HG03025 (cell line): ENCODE measurements around the gene MGAT3.
"Not testable (repeated sequence)": the region's sequence is repeated elsewhere in the genome, so short reads cannot be mapped to it uniquely, and the experiment has no call there.

ENCODE experiments used
- ATAC-seq: cut with Tn5 transposase; IDR thresholded peaks from one replicate; pipeline ENCODE4 v1.9.1; 2021; ENCODE audit warnings: mild to moderate bottlenecking, moderate library complexity; ENCODE audit not compliant: unreplicated experiment, low FRiP score

MGAT3 gene

DNA sequence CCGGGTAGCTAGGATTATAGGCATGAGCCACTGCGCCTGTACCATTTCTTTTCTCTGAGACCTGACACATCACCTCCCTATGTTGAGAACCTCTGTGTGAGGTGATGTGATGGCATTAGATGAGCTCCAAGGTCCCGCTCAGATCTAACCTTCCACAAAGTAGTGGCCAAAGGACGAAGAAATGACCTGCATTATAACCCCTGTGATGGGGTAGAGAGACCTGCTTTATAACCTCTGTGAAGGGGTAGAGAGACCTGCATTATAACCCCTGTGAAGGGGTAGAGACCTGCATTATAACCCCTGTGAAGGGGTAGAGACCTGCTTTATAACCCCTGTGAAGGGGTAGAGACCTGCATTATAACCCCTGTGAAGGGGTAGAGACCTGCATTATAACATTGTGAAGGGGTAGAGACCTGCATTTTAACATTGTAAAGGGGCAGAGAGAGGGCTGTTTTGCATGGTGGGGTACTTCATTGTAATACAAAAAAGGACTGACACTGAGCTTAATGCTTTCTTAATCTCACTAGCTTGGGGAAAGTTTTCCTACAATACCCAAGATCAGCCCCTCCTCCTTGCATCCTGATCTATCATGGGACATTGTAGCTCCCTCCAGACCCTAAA is 53.8 kb downstream of the MGAT3 start:
- no peak for ATAC-seq

DNA sequence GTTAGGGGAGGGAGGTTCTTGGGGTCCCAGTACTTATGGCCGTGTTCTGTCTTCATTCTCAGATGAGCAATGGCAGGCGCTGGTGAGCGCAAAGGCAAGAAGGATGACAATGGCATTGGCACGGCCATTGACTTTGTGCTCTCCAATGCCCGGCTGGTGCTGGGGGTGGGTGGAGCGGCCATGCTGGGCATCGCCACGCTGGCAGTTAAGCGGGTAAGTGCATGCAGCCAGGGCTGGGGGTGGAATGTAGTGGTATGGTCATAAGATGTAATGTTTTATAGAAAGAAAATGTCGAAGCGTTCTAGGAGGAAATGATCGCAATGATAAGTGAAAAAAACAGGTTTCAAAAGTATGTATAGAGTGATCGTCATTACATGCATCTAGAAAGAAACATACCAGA is 54.4 kb downstream of the MGAT3 start:
- no peak for ATAC-seq

DNA sequence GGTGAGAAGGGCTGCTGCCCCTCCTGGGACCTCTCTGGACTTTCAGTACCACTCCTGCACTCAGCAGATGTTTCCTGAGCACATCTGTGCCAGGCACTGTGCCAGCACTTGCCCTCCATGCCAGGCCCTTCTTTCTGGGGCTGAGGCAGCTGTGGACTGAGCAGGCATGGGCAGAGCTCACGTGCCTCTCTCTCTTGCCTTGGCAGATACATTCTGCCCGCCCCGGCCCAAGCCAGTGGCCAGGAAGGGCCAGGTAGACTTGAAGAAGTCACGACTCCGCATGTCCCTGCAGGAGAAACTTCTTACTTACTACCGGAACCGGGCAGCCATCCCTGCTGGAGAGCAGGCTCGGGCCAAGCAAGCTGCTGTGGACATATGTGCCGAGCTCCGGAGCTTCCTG is 55.2 kb downstream of the MGAT3 start:
- ATAC-seq: no peak

DNA sequence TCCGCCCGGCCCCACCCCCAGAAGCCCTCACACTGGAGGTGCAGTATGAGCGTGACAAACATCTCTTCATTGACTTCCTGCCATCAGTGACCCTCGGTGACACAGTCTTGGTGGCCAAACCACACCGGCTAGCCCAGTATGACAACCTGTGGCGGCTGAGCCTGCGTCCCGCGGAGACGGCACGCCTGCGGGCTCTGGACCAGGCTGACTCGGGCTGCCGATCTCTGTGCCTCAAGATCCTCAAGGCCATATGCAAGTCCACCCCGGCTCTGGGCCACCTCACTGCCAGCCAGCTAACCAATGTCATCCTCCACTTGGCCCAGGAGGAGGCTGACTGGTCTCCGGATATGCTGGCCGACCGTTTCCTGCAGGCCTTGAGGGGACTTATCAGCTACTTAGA is 57.0 kb downstream of the MGAT3 start:
- ATAC-seq: no peak

DNA sequence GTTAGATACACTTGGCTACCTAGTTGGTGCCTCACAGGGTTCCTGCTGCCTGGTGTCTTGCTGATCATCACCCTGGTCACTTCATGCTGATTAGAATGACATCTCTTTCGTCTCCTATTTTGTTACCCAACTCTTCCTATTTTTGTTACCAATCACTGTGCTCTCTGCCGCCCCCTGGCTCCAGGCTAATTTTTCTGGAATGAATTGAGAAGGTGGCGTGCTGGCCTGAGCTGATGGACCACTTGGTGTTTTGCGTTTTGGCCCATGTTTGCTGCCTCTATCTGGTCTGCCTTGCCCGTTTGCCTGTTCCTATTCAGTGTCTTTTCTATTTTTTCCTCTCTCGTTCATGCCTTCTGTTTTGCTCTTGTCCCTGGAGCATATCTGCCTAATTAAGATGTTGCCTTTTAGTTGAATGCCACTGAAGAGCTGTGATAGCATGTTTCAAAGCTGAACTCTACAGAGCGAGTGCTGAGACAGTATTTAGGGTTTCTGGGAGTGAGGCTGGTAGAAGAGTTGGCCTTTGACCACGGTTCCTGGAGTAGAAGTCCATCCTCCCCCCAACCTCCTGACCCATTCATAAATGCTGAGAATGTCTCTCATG is 57.7 kb downstream of the MGAT3 start:
- ATAC-seq: no peak

DNA sequence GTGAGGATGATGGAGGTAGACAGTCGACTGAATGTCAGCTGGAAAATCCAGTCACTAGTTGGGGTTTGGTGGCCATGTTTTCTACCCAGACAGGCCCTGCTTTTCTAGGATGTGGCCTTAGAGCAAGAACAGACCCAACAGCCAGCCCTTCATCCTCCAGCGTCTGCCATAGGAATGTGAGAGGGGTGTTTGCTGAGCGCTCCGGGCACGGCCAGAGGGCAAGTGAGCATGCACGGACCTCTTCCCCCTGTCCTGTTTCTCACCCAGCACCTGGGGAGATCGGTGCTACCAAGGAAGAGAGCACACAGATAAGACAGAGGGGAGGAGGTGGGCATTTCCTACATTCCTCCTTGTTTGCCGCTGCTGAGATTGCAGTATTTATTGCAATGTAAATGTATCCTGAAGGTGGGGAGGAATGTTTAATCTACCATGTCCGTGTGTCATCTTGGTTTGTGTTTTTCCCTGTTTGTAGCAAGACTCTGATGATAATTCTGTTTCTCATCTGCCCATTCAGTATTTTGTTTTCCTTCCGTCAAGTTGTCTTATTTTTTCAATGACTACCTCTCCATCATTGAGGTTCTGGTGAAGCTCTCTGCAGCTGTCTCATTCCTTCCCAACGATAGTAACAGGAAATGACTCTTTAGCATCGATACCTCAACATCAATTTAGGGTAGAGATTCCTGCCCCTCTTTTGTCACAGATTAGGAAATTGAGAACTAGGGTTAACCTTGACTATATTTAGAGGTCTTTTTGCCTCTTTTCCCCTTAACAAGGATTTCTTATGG is 58.6 kb downstream of the MGAT3 start:
- no peak for ATAC-seq

DNA sequence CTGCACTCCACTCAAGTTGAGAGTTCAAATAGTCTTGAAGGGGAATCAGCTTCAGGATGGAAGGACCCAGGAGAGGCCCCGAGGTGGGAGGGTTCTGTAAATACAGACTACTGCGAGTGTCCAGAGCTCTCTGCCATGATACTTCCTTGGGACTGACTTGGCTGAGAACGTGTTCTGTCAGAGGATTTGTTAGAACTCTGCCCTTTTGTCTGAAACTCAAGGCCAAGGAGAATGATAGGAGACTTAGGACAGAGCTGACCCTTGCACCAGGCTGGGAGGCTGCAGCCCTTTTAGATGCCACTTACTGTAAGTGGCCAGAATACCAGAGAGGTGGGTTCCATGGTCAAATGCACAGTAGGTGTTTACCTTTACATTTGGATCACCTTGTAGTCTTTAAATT is 60.7 kb downstream of the MGAT3 start:
- ATAC-seq: no peak

DNA sequence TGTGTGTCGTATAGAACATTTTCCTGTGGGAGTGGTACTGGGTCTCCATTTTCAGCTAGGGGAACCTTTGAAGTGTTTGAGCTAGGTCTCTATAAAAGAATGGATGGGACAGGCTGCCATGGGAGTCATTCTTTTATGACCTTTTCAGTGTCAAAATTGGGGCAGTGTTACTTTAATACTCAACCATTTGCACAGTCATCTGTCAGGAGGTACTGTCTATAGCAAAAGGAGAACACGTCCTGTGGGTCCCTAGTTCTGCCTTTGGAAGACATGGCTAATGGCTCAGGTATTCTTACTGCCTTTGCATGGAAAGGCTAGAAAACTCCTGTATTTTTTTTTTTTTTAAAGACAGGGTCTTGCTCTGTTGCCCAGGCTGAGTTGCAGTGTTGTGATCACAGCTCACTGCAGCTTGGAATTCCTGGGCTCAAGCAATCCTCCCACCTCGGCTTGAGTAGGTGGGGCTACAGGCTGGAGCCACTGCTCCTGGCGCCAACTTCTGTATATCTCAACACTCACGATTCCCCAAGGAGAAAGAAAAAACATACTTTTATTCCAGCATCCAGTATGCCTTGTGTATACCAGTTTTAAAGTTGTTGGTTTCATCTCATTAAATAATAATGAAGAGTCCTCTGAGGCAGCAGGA is 61.5 kb downstream of the MGAT3 start:
- ATAC-seq: no peak

DNA sequence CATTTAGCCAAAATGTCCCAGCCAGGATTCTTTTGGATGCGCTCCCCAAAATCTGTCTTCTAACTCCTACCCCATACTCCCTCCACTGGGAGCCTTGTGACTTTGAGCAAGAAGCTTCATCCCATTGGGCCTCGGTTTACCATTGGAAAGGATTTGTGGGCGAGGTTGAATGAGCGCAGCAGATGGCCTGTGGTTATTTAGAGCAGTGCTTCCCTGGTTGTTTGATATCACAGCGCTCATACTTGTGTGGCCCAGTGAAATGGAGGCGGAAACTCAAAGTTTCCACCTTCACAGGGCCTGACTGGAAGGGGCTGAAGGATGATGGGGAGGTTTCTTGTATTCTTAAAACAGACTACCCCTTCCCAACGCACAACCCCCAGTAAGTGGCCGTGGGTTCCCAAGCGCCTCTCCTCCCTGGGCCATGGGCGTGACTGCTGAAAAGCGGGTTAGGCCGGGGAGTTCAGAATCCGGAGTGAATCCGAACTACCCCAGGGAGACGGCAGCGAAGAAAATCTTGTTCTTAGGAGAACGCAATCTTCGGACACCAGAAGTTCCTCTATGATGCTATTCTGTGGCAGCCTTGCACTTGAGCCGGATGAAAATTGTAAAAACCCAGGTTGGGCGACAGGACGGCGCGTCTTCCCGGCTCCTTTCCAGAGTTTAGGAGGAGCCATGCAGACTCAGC is 62.3 kb downstream of the MGAT3 start:
- no peak for ATAC-seq

DNA sequence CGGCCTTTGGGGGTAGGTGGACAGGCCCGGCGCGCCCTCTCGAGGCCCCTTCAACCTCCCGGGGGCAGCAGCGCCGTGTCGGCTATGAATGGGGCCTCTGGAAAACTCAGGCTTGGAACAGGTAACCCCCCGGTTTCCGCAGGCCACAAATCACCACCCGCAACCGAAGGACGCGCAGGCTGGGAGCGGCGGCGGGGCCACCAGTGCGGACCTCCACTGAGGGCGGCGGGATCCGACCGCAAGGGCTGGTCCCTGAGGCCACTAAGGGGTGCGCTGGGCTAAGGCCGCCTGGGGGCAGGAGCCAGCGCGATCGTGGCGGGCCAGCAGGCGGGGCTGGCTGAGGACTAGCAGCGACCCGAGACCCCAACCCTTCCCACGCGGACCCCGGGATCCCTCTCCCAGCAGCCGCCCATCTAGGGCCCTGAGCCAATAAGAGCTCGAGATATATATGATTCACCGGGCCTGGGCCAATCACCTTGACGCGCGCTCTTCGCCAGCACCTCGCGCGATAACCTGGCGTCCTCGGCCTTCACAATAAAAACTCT is 62.9 kb downstream of the MGAT3 start:
- peak; percentile 59 for ATAC-seq

DNA sequence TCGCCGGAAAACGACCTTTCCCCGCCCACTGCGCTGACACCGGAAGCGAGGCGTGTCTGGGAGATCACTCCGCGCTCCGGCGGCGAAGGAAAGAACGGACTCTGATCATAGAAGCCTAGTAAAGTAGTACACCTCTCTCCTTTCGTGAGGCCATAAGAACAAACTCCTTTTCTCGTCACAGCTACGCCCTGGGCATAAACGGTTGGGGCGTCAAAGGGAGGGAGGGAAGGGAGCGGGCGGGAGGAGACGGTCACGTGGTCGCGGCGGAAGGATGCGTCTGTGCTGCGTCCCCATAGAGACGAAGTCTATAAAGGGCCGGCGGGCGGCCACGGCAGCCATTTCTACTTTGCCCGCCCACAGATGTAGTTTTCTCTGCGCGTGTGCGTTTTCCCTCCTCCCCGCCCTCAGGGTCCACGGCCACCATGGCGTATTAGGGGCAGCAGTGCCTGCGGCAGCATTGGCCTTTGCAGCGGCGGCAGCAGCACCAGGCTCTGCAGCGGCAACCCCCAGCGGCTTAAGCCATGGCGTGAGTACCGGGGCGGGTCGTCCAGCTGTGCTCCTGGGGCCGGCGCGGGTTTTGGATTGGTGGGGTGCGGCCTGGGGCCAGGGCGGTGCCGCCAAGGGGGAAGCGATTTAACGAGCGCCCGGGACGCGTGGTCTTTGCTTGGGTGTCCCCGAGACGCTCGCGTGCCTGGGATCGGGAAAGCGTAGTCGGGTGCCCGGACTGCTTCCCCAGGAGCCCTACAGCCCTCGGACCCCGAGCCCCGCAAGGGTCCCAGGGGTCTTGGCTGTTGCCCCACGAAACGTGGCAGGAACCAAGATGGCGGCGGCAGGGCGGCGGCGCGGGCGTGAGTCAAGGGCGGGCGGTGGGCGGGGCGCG is 63.7 kb downstream of the MGAT3 start, which contains the start of gene ATF4:
ATF4 (plus strand) TSS at position 337 of the 880 bp plus-strand sequence. CDS start 884 bp downstream, outside the sequence.
- peak; percentile 38 for ATAC-seq

DNA sequence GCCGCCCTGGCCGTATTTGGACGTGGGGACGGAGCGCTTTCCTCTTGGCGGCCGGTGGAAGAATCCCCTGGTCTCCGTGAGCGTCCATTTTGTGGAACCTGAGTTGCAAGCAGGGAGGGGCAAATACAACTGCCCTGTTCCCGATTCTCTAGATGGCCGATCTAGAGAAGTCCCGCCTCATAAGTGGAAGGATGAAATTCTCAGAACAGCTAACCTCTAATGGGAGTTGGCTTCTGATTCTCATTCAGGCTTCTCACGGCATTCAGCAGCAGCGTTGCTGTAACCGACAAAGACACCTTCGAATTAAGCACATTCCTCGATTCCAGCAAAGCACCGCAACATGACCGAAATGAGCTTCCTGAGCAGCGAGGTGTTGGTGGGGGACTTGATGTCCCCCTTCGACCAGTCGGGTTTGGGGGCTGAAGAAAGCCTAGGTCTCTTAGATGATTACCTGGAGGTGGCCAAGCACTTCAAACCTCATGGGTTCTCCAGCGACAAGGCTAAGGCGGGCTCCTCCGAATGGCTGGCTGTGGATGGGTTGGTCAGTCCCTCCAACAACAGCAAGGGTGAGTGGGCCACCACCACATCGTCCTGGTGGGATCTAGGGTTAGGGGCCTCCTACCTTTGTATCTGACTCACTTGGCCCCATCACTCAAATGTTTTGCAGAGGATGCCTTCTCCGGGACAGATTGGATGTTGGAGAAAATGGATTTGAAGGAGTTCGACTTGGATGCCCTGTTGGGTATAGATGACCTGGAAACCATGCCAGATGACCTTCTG is 64.5 kb downstream of the MGAT3 start:
- peak; percentile 9 for ATAC-seq

DNA sequence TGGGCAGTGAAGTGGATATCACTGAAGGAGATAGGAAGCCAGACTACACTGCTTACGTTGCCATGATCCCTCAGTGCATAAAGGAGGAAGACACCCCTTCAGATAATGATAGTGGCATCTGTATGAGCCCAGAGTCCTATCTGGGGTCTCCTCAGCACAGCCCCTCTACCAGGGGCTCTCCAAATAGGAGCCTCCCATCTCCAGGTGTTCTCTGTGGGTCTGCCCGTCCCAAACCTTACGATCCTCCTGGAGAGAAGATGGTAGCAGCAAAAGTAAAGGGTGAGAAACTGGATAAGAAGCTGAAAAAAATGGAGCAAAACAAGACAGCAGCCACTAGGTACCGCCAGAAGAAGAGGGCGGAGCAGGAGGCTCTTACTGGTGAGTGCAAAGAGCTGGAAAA is 65.3 kb downstream of the MGAT3 start:
- not testable (repeated sequence) for ATAC-seq

DNA sequence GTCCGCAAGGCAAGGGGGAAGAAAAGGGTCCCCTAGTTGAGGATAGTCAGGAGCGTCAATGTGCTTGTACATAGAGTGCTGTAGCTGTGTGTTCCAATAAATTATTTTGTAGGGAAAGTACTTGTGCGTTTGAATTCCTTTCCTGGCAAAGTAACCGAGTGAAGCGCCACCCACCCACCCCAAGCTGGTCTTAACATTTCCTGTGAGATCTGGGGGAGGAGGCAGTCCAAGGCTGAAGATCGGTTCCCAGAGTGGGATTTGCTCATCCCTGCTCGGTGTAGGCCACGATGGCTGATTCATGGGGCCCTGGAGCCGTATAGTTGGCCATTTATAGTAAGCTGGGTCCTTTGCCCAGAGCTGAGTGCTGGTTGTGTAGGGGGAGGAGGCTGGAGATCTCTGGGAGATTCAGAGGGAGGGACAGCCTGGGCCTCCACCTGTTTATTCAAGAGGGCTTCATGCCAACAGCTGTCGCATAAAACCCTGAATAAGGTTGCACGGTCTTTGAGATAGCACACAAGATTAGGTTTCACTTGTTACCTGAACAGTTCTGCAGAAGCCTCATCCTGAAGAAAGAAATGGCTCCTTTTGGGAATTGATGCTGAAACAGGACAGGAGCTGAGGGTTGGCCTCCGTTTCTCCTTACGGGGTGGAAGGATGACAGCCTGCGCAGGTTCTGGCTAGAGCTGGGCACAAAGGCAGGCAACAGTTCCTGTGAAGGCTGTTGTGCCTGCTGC is 65.9 kb downstream of the MGAT3 start:
- no peak for ATAC-seq

DNA sequence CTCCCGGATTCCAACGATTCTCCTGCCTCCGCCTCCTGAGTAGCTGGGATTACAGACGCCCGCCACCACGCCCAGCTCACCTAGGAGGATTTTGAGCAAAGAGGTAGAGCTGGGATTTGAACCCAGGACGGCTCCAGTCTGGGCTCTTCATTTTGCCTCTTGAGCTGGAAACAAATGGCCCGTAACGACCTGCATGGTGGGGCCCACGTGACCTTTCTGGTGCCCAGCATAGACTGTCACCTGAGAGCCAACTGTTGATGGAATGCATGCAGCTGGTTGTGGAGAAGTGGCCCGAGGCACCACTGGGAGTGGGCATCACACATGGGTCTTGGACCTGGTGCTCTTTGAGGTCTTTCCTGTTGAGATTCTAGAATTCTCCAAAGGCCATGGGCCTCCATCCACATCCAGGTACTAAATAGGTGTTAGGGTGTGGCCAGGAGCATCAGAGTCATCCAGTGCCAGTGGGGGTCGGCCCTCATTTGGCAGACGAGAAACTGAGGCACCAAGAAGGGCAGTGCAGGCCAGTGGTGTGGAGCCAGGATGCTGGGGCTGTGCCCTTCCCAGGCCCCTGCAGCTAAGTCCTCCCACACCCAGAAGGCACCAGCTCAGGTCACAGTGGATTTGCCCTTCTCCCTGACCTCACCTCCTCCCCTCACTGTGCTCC is 67.4 kb downstream of the MGAT3 start:
- no peak for ATAC-seq

DNA sequence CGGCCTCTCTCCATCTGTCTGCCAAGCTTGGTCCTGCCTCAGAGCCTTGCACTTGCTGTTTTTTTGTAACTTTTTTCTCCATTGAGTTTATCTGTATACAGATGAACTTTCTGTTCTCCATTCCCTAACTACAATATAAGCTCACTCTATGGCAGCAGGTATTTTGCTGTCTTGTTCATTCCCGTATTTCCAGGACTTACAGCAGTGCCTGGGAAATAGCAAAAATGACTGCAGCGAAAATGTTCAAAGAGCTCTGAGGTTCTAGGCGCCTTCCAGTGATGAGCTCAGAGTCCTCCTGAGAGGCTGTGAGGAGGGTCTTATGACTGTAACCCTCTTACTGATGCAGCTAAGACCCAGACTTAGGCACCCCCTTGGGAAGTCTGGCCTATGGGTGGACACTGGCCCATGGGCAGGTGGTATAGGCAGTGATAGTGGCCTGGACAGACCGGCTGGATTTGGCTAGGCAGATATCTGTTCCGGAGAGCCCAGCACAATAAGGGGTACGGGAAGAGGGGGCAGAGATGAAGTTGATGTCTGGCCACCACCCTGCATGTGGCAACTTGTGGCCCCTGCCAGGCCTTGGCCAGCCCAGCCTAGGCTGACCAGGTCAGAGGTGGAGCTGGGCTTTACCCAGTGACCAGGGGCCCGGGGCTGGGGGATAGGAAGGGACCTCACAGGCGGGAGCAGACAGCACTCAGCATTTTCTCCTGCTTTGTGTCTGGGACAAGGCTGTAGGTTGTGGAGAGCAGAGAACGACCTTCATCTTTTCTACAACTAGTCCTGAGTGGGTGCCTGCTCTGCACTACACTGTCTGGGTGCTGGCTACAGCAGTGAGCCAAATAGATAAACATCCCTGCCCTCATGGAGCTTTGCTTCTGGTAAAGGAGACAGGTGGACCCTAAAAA is 68.2 kb downstream of the MGAT3 start:
- ATAC-seq: no peak

DNA sequence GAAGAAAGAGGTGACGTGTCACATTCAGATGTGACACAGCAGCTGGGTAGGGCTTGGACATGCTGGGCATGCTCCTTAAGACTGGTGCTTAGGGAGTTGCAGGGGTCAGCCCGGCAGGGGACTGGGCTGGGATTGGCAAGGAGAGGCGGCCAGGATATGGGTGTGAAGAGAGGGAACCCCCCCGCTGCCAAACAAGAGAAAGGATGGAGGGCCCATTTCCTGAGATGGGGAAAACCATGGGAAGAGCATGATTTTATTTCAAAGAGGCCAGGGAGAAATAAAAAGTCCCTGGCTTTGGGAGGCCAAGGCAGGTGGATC is 68.8 kb downstream of the MGAT3 start:
- ATAC-seq: no peak
